Smooth muscle cell of the brain vasculature (primary cell): ENCODE measurements around the gene STK17A.

Source experiments
- DNase-seq: peaks from one replicate; pipeline ENCODE4 v3.0.0-alpha.2; 2012; ENCODE audit warnings: low read depth, low spot score

Gene STK17A

DNA sequence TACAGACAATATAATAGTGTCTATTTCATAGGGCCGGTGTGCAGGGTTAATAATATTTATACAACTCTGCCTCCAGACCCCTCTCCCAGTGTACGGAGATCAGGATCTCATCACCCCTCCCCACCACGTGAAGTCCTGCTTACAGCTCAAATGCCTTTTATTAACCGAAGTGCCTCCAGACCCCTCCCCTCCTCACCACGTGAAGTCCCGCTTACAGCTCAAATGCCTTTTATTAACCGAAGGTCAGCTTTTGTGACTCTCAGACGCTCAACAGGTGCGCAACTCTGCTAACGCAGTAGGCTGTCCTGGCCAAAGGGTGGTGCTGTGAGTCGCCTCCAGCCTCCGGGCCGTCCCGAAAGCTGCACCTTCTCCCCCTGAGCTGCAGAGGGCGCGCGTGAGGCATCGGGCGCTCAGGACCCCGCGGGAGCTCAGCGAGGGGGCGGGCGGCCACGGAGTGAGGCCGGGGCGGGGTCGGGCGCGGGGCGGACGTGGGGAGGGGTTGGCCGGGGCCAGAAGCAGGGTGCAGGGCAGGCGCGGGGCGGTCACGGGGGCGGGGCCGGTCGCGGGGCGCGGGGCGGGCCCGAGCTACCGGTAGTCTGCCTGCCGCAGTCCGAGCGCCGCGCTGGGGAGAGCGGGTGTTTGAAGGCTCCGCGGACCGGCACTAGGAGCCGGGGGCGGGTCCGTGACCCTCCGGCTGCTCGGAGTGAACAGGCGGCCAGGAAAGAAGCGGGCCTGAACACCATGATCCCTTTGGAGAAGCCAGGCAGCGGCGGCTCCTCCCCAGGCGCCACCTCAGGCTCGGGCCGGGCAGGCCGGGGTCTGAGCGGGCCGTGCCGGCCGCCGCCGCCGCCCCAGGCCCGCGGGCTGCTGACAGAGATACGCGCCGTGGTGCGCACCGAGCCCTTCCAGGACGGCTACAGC lies at the start of gene STK17A:
STK17A (plus strand) TSS at position 606 of the 921 bp plus-strand sequence; CDS start at position 742, 136 bp downstream.
- DNase-seq, result peak; percentile 80

DNA sequence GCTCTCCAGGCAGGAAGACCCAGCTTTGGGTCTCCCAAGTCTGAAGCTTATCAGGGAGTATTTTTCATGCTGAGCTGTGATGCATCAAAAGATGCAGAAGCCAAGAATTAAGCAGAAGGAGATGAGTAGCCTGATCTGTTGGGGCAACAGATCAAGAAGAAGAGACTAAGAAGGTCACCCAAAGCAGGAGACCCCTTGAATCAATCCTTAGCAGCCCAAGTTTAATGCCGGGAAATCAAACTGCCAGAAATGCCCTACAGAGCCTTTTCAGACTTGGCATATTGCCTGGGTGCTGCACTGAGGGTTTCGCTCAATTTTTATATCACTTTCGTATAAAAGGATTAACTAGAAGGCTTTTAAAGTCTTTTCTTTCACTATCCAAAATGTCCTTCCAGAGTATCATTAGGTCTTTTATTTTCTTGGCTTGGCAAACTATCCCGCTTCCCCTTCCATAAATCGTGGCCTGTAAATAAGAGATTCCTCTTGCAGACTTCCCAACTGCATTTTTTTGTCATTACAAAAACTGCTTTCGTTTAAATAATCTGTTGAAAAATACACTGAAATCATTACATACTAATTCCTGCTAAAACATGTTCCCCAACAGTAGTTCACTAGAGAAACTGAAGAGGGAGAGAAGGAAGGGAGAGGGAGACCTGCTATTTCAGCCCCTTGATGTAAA lies 49.0 kb upstream of the STK17A start:
- no peak for DNase-seq

DNA sequence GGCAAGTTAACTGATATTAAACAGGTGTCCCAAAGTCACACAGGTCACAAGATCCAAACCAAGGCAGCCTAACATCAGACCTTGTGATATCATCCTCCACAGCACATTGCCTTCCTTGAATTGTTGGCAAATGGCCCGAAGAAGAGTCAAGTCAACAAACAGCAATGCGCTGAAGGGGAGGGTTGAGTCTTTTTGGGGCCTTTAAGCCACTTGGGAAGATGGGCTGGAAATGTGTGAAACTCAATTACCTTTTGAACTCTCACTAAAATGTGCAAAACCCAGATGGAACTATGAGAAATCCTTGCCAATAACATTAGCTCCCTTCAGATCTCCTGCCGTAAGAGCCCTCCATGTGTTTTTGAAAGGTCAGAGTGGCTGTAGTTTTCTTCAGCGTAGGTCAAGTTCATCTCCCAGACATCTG lies 47.9 kb upstream of the STK17A start:
- DNase-seq, result peak; percentile 81

DNA sequence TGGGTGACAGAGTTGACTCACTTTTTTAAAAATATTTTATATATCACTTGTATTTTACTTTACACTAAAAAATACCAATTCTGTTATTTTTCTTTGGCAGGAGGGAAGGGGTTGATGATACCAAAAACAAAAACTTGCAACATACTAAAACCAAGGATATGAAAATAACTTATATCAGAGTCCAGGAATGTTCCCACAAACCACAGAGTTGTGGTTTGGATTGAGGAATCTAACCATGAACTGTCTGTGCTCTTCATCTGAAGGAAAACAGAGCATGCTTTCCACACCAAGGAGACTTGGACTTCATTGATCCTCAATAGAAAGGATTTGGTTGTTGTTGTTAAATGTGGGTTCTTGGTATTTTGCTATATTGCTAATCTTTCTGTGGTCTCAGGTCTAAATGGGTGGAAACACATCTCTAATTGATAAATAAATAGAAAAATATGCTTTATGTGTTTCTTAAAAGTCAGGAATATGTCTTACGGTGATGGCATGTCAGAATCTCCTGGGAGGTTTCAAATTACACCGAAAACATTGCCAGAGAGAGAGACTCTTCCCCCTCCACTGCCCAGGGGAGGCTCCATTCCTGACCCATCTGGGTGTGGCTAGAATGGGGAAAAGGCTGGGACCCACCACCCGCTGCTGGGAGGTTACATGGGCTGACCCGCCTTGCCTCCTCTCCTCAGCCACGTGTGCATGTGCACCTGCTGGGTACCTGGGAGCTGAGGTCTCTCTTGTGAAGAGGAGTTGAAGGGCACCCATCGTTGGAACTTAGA lies 46.9 kb upstream of the STK17A start:
- DNase-seq, result peak; percentile 73

DNA sequence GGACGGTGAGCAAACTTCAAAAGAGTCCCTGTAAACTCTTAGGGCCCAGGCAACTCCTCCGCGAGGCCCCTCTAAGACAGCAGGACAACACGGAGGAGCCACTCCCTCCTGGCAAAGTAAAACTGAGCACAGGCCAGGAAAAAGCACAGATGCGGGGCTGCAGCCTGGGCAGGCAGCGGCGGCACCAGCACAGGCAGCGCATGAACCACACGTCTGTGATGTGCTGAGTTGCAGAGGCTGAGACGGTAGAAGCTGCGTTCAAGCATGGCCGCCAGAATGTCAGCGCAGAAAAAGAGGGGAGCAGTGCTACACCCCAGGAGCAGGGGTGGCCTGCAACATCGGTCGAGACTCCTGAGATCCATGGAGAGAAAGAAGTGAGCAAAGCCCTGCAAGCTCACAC lies 46.1 kb upstream of the STK17A start:
- no peak for DNase-seq

DNA sequence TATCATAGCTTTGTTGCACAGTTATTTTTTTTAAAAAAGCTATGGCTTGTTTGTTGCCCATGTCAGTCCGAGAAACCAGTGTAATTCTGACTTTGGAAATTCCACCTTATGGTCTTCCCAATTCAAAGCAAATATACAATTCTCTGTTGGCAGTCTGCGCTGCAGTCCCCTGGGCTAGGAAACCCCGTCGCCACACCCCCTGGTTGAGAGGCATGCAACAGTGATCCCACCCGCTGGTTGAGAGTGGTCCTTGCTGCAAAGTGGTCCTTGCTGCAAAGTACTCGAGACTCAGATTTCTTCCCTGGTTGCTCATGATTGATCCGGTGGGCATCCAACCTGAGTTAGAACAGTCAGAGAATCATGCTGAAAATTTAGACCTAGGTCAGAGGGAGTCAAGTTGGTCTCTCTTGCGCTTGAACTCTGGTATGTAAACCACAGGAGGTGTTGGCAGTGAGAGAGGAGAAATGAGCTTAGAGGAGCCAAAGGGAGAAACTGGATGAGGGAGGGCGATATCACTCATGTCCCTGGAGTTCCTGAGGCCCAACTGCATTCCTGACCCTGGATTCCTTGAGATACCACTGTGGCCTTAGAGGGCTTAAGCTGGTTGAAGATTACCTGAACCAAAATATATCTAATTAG lies 45.0 kb upstream of the STK17A start:
- DNase-seq, result no peak

DNA sequence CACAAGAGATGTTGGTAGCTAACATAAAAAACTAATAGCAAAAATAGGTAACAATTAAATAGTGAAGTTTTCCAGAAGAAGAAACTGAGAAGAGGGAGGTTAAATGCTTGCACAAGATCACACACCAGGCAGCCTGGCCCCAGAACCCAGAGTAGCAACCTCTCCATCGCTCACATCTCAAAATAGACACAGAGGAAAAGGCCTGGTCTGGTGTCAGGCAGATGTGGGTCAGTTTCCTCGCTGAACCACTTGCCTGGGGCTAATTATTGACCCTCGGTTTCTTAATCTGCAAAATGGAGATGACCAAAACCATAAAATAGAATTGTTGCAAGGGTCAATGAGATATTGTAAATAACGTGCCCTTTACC lies 44.5 kb upstream of the STK17A start:
- DNase-seq, result no peak

DNA sequence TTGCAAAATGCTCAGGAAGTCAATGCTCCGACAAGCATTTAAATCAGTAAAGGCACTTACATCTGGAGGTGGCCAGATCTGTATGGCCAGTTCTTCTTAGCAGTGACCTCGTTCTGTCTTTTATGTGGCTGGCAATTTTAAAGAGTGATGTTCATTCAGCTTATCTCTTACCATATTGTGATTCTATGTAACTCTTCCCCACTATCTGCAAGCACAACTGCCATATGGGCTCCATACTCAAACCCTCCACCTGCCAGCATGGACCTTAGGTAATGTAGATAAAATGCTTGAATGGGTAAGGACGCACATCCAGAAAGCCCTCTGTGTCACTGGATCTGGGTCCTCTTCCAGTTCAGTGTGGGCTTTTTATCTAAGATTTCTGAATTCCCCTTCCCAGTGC lies 42.4 kb upstream of the STK17A start:
- DNase-seq, result no peak

DNA sequence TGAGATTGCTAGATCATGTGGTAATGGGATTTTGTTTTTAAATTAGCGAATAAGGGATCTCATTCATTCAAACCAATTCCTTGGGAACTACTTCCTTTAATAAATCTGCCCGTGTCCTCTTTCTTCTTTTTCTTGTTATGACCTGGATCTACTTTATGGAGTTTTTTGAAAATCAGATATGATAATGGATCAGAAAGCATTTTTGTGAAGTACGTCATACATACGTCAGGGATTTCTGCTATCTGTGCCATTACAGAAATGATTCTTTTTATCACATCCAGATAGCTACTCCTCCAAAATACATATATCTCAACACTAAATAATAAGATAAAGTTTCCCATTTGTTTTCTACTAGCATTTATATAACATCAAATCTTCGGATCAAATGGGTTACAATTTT lies 40.2 kb upstream of the STK17A start:
- no peak for DNase-seq

DNA sequence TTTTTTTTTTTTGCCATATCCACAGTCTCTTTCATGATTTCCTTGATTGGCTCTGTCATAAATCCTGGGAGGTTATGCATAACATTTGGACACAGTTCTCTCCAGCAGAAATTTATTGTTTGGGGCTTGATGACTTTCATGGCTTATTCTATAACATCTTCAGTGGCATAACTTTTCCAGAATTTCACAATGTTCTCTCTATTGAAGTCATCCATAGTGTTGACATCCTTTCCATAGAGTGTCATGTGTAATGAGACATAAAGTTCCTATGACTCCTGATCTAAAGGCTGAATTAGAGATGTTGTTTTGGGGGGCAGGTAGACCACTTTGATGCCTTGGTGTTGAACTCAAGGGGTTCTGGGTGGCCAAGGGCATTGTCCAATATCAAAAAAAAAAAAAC lies 36.7 kb upstream of the STK17A start:
- no peak for DNase-seq

DNA sequence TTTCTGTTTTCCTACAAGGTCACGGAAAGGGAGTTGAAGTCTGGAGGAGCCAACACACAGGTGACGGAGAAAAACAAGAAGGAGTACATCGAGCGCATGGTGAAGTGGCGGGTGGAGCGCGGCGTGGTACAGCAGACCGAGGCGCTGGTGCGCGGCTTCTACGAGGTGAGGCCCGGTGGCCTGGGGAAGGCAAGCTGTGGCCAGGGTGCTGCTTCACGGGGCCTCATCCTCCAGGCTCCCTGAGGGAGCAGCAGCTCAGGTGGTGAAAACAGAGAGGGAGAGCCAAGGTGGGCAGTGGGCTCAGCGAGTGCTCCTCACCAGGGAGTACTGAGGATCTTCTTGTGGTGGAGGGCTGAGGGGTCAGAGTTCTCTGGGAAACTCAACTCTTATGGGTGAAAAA lies 32.5 kb upstream of the STK17A start:
- no peak for DNase-seq

DNA sequence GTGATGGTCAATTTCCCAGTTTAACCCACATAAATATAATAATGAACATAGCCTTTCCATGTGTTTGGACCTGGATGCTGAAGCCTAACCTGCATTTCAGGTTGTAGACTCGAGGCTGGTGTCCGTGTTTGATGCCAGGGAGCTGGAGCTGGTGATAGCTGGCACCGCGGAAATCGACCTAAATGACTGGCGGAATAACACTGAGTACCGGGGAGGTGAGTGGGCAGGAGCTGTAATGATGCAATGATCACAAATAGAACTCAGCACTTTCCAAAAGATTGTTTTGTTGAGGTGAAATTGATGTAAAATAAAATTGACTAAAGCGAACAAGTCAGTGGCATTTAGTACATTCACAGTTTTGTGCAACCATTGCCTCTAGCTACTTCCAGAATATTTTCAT lies 30.8 kb upstream of the STK17A start:
- DNase-seq, result no peak

DNA sequence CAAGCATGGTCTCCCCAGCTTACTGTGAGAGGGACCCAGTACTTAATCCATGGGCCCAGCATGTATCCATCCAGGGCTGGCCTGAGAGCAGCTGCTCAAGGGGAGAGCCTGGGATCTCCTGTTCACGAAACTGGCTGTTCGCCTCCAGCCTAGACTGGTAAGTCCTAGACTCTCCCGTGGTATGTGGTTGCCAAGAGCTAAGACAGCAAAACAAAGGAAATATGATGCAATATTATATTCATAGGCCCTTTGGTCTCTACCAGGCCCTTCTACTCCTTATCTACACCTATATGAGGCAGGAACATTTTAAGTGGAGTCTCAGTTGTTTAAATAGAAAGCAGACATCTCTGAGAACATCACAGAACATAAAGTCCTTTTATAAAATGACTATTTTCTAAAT lies 28.9 kb upstream of the STK17A start:
- no peak for DNase-seq

DNA sequence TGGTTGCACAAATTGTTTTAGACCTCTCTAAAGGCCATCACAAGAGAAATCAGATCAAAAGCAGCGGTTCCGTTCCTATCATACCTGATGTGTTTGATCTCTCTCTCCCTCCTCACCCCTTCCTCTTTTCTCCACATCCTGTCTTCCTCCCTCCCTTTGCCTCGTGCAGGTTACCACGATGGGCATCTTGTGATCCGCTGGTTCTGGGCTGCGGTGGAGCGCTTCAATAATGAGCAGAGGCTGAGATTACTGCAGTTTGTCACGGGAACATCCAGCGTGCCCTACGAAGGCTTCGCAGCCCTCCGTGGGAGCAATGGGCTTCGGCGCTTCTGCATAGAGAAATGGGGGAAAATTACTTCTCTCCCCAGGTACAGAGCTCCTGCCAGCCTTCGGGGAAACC lies 28.5 kb upstream of the STK17A start:
- no peak for DNase-seq

DNA sequence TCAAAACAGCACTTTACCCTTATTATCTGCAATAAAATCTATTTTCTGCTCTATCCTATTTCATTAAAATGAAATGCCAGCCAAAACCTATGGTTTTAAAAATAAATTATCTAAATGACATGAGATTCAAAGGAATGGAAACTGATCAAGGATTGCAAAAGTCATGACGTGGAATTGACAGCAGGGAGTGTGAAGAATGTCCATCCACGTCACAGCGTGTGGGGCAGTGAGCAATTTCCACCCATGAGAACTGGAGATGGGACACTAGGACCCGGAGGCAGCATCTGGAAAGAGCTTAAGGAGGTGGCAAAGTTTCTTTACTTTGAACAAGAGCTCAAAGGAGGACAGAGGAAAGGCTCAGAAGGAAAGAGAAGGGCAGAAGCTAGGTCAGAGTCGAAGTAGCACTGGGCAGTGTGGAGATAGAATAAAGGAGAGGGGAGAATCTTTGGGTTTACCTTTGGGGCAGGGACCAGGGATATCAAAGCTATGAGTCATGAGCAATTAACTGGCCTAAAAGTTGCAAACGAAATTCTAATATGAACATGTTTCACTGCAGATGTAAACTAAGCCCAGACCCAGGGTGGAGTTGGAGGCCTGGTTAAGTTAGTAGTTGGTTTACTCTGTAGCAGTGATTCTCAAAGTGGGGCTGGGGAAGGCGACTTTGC lies 24.9 kb upstream of the STK17A start:
- no peak for DNase-seq

DNA sequence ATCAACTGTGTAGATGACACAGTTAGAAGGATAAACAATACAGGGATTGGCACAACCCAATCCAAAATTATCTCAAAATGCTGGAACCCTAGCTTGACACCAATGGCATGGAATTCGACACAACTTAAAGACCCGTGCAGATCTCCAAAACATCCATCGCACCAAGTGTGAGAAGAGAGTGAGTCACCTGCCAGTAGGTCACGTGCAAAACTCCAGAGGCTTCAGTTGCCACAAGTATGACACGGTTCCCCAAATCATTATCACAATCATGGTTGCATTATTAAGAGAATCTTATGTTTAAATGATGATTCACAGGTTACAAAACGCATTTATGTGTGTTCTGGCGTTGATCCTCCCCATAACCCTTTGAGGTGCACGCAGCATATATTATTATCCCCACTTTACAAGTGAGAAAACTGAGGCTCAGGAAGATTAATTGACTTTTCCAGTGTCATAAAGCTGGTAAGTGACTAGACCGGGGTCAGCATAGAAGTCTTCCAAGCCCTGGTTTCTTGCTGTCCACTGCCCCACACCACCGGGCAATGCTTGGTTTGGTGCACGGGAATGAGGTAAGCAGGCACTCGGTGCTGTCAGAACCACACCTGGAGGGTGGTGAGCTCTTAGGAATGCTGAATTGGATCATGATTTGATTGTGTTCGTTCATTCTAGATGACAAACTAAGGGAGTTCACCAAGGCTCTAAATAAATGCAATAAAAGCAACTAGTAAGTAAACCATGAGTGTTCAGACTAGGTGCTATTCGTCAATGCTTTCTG lies 23.6 kb upstream of the STK17A start:
- DNase-seq, result no peak

DNA sequence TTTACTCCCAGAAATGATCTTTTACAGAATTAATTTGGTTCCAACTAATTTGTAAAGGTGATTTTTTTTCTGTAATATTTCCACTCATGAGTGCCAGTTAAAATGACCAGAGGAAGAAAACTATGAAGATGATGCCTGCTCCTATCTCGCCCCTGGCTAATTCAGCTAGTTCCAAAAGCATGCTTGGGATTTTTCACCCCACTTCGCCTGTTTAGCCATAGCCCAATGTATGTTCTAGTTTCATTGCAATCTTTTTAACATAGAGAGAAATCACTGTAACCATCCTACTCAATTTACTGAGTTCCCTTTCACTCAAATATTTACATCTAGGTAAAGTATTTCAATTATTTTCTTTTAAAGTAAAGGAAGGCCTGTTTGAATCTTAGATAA lies 23.0 kb upstream of the STK17A start:
- DNase-seq, result no peak

DNA sequence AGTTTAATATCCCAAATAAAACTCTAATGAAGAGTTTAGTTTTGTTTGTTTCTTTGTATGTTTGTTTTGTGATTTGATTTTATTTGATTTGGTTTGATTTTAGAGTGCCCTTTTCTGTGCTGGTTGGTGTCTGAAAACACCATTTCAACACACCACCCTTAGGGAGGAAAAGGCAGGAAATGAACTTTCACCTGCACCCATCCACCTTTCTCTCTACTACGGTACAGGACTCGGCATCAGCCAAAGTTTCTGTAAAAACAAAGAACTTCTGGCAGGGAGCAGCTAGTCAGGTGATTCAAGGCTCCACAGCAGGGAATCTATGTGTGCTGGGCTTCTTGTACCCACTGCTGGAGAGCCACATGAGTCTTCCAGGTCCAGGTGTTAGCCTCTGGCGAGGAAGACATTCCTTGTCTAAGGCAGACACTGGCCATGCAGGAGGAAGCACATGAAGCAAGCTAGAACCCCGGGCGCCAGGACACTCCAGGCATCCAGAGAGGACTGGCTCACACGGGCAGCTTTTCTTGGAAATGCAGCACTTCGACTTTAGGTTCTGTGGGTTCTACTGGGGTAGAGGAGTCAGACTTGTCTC lies 22.1 kb upstream of the STK17A start:
- no peak for DNase-seq

DNA sequence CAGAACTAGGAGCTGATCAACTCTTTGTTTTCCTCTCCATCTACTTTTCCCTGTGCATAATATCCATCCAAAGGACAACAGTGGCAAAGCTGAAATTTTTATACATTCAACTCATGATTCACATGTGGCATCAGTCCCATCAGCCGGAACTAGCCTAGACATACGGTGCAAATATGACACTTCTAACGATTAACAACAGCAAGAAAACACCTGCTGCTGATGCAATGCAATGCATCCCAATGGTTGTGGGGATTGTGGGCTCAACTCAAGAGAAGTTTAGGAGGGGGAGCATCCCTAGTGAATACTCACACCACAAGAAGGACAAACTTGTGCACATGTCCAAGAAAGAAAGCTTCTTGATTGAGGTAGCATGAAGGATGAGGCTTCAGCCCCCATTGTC lies 20.5 kb upstream of the STK17A start:
- DNase-seq, result no peak

DNA sequence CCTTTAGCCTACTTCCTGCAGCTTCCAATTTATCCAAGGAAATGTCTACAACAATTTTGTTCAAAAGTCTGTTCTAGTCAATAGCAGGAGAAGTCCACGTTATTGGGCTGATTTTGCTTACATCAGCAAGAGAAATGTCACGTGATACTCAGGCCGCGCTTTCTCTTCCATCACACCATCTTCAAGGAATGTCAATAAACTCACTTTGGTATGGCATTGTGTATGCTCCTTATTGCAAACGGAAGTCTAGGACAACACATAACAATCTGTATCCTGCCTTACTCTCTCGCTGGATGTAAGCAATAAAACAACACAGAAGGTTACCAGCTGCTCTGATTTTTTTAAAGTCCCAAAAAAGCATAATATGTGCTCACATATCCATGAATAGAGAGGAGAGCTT lies 17.1 kb upstream of the STK17A start:
- no peak for DNase-seq
